ENCODE results near the gene SIRT6.
"Not testable (repeated sequence)": the region's sequence is repeated elsewhere in the genome, so short reads cannot be mapped to it uniquely, and the experiment has no call there.

SIRT6 gene

DNA sequence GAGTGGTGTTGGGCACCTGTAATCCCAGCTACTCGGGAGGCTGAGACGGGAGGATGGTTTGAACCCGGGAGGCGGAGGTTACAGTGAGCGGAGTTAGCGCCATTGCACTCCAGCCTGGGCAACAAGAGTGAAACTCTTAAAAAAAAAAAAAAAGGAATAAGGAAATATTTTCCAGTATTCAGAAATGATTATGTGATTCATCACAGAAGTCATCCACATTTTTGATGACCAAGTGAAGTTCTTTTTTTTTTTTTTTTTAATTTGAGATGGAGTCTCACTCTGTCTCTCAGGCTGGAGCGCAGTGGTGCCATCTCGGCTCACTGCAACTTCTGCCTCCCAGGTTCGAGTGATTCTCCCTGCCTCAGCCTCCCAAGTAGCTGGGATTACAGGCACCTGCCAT lies 47.0 kb downstream of the SIRT6 start:
- not testable (repeated sequence) for DNase-seq (ENCODE audit: low read depth in 2 of 2)

DNA sequence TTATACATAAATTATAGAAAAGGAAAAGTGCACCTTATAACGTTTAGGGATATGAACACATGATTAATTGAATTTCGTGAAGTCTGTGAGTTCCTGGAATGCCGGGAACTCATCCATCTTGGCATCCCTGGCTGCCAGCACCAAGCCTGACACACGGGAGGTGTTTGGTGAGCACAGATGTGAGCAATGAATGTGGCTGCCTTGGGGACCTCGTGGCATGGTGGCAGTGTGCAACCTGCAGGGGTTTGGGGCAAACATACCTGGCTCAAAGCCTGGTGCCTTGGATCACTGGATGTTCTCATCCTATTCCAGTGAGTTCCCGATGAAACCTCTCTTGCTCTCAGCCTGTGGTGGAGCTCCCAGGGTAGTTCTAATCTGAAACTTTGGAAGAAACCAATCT lies 48.0 kb downstream of the SIRT6 start:
- DNase-seq (ENCODE audit: low read depth in 2 of 2), result no peak

GRCh38 chr19:4130744-4131438 lies 51.5 kb downstream of the SIRT6 start:
- DNase-seq (ENCODE audit: low read depth in 2 of 2), result no peak

DNA sequence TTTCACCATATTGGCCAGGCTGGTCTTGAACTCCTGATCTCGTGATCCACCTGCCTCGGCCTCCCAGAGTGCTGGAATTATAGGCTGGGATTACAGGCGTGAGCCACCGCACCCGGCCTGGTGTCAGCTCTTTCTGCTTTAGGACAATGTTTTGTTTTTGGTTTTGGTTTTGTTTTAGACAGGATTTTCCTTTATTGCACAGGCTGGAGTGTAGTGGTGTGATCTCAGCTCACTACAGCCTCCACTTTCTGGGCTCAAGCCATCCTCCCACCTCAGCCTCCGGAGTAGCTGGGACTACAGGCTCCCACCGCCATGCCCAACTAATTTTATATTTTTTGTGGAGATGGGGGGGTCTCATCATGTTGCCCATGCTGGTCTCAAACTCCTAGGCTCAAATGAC lies 53.3 kb downstream of the SIRT6 start:
- not testable (repeated sequence) for DNase-seq (ENCODE audit: low read depth in 2 of 2)

DNA sequence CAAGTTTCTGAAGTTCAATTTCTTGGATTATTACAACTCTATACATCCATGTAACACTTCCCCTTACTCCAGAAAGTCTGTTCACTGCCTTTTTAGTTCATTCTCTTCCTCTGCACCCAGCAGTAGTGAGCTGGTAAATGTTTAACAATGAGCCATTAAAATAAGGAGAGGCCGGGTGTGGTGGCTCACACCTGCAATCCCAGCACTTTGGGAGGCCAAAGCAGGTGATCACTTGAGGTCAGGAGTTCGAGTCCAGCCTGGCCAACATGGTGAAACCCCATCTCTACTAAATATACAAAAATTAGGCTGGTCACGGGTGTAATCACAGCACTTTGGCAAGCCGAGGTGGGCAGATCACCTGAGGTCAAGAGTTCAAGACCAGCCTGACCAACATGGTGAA lies 55.0 kb downstream of the SIRT6 start:
- not testable (repeated sequence) for DNase-seq (ENCODE audit: low read depth in 2 of 2)

DNA sequence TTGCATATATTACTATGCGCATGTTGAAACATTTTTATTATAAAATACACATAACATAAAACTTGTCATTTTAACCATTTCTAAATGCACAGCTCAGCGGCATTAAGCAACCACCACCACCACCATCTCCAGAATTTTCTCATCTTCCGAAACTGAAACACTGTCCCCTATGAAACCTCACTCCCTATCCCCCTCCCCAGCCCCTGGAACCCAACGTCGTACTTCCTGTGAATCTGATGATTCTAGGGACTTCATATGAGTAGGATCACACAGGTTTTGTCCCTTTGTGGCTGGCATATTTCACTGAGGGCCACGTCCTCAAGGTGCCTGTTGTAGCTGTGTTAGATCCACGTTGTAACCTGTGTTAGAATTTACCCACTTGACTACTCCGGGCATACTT lies 57.7 kb downstream of the SIRT6 start:
- DNase-seq (ENCODE audit: low read depth in 2 of 2), result no peak

Data from stimulated activated CD8-positive, alpha-beta memory T cell treated with anti-CD3 and anti-CD28 coated beads, Interleukin-2, amount 100 ng/mL, for 1 hour (primary cell).